ENCODE measurements around the gene JMJD7. TPM values are rescaled to one million over a fixed set of nuclear protein-coding genes. Genes with fewer than 3 reads are reported as not detected.

The JMJD7 gene
- total RNA-seq, 1 experiment from 2014 or later: 13.5 TPM

GRCh38 chr15:41854443-41854842, 26.6 kb downstream of the JMJD7 start:
- Histone ChIP-seq H3K4me1 (ENCODE audit: control insufficient read depth in 1 of 2, insufficient read depth in 2 of 2, low read length in 2 of 2) (no peaks in the 10 kb centered on the region), H3K79me2 (ENCODE audit: insufficient read depth, low read length) (no peaks in the 10 kb centered on the region), H3K36me3 (ENCODE audit: control insufficient read depth in 1 of 2, insufficient read depth in 2 of 2, low read length in 2 of 2) (no peaks in the 10 kb centered on the region), H3K4me2 (ENCODE audit: low read length) (no peak overlapping the region), H3K9me3 (ENCODE audit: control insufficient read depth in 1 of 2, insufficient read depth in 1 of 2, low read depth in 1 of 2, low read length in 2 of 2) (no peaks in the 10 kb centered on the region), H3K9me2 (ENCODE audit: insufficient read depth) (no peaks in the 10 kb centered on the region), H3K27me3 (ENCODE audit: insufficient read depth, low read length) (no peaks in the 10 kb centered on the region), H2AFZ (ENCODE audit: low read depth, low read length, poor library complexity, severe bottlenecking) (no peak overlapping the region), H3K9ac (ENCODE audit: low read length) (no peak overlapping the region), H3K27ac (ENCODE audit: low read depth, low read length) (no peak overlapping the region), H4K20me1 (ENCODE audit: insufficient read depth) (no peaks in the 10 kb centered on the region), H3K4me3 (replicated peaks in 1 of 2; ENCODE audit: low read depth in 1 of 2, low read length in 2 of 2) (no peak overlapping the region)
- no peak for DNase-seq (ENCODE audit: low read depth, low spot score)
- ChIA-PET CTCF (no interaction called here), POLR2A (no interaction called here), RAD21 (ENCODE audit: low non-redundant PET in 1 of 2, low total read pairs in 2 of 2, uncharacterized antibody in 2 of 2, unreplicated experiment in 2 of 2) (no interaction called here)
- intact Hi-C loops (cut with micrococcal nuclease): no loop called here
- no peak for ATAC-seq
- TF ChIP-seq ZBTB33 (IDR thresholded peaks at IDR 0.05; ENCODE audit: extremely low read depth, insufficient replicate concordance, low read length): no peak
- no peak for TF ChIP-seq CBX3 (IDR thresholded peaks at IDR 0.05; ENCODE audit: low read depth)
- TF ChIP-seq, protein P1, sequence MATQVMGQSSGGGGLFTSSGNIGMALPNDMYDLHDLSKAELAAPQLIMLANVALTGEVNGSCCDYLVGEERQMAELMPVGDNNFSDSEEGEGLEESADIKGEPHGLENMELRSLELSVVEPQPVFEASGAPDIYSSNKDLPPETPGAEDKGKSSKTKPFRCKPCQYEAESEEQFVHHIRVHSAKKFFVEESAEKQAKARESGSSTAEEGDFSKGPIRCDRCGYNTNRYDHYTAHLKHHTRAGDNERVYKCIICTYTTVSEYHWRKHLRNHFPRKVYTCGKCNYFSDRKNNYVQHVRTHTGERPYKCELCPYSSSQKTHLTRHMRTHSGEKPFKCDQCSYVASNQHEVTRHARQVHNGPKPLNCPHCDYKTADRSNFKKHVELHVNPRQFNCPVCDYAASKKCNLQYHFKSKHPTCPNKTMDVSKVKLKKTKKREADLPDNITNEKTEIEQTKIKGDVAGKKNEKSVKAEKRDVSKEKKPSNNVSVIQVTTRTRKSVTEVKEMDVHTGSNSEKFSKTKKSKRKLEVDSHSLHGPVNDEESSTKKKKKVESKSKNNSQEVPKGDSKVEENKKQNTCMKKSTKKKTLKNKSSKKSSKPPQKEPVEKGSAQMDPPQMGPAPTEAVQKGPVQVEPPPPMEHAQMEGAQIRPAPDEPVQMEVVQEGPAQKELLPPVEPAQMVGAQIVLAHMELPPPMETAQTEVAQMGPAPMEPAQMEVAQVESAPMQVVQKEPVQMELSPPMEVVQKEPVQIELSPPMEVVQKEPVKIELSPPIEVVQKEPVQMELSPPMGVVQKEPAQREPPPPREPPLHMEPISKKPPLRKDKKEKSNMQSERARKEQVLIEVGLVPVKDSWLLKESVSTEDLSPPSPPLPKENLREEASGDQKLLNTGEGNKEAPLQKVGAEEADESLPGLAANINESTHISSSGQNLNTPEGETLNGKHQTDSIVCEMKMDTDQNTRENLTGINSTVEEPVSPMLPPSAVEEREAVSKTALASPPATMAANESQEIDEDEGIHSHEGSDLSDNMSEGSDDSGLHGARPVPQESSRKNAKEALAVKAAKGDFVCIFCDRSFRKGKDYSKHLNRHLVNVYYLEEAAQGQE (IDR thresholded peaks at IDR 0.05; ENCODE audit: low read depth): no peak
- no peak for TF ChIP-seq RAD21 (IDR thresholded peaks at IDR 0.05; ENCODE audit: low read depth)
- TF ChIP-seq EZH2phosphoT487 (IDR thresholded peaks at IDR 0.05; ENCODE audit: borderline replicate concordance): no peak
- no peak for TF ChIP-seq ZFX (IDR thresholded peaks at IDR 0.05)
- TF ChIP-seq, protein P2, sequence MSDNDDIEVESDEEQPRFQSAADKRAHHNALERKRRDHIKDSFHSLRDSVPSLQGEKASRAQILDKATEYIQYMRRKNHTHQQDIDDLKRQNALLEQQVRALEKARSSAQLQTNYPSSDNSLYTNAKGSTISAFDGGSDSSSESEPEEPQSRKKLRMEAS (IDR thresholded peaks at IDR 0.05): no peak
- no TSS peak for BruUV-seq (replicated peaks)

All from HCT116 (cell line).